Hepatocyte (in vitro differentiated cells): ENCODE measurements around the gene FREM1.

Experiments used
- CTCF ChIP-seq: fragments of 200-600 bp; sonication (generic); IDR thresholded peaks from 2 replicates; pipeline ENCODE4 v1.5.1; 2016; ENCODE audit warnings: antibody characterized with exemption, mild to moderate bottlenecking; ENCODE audit not compliant: poor library complexity
- EZH2 ChIP-seq: fragments of 200-600 bp; sonication (generic); IDR thresholded peaks from 2 replicates; pipeline ENCODE4 v1.6.1; 2016; ENCODE audit warnings: antibody characterized with exemption, mild to moderate bottlenecking, borderline replicate concordance
- EZH2phosphoT487 ChIP-seq: fragments of 200-600 bp; sonication (generic); IDR thresholded peaks from one replicate; pipeline ENCODE4 v1.6.1; 2018; ENCODE audit warnings: antibody characterized with exemption, mild to moderate bottlenecking, low read depth, moderate library complexity; ENCODE audit not compliant: unreplicated experiment, severe bottlenecking

- TF ChIP-seq CTCF: no peak
- TF ChIP-seq EZH2: no peak
- TF ChIP-seq EZH2phosphoT487: no peak
Observed at GRCh38 chr9:14863402-14863801, 46.8 kb downstream of the FREM1 start.
